GM12878 (cell line): ENCODE data around the gene TOP2A. TPM values are rescaled to one million over a fixed set of nuclear protein-coding genes. Genes with fewer than 3 reads are reported as not detected.

Experiments
- ATAC-seq: fragments of 200-7000 bp; cut with Tn5 transposase; 3 replicates; pipeline ENCODE4 v1.9.1; 2020; ENCODE audit warnings: mild to moderate bottlenecking, moderate library complexity
- BruUV-seq: library from RNA; stranded (reverse); fragments of 400-500 nt; replicated peaks from 2 replicates; lab custom pipeline; 2021; lab: Mats Ljungman, UMichigan
- CTCF ChIA-PET: fragments of 300-600 bp; sonication (Branson Sonifier 250); formaldehyde crosslinking; extraction: SDS; loops from one replicate; lab custom pipeline; 2021; ENCODE audit warnings: inconsistent platforms; lab: Yijun Ruan, JAX
- POLR2A ChIA-PET: fragments of 350-600 bp; formaldehyde crosslinking; extraction: SDS; loops from one replicate; lab custom pipeline; 2021; ENCODE audit warnings: inconsistent platforms; lab: Charles Lee
- RAD21 ChIA-PET: fragments of 300-600 bp; sonication (Branson Sonifier 250); formaldehyde crosslinking; loops from one replicate; lab custom pipeline; 2023; ENCODE audit warnings: antibody characterized with exemption; ENCODE audit not compliant: unreplicated experiment; lab: Charles Lee
- SMC1A ChIA-PET: fragments of 300-600 bp; sonication (Branson Sonifier 250); formaldehyde crosslinking; loops from one replicate; lab custom pipeline; 2023; ENCODE audit not compliant: unreplicated experiment, uncharacterized antibody; lab: Charles Lee
- DNase-seq: peaks from one replicate; pipeline ENCODE4 v3.0.0-alpha.2; 2011; ENCODE audit warnings: low read depth, low spot score
- FAIRE-seq: peaks from 3 replicates; lab custom pipeline; 2011; peaks lifted over from hg19 to GRCh38; lab: Jason Lieb, UNC
- H2AFZ ChIP-seq: 2 replicates; pipeline ENCODE4 v1.6.0; 2011; ENCODE audit warnings: low read depth, low read length, control low read depth; ENCODE audit not compliant: control insufficient read depth
- H3K27ac ChIP-seq: 2 replicates; pipeline ENCODE4 v1.5.1; 2011; ENCODE audit warnings: control low read depth; ENCODE audit not compliant: control insufficient read depth, insufficient read depth
- H3K27me3 ChIP-seq, 2 experiments: replicated peaks in 1 of 2; 2 replicates each; pipeline versions ENCODE4 v1.6.0 to v1.6.1; 2011; ENCODE audit warnings: low read length in 1 of 2; ENCODE audit not compliant: control insufficient read depth in 2 of 2, insufficient read depth in 2 of 2
- H3K36me3 ChIP-seq, 2 experiments: 2 replicates each; pipeline ENCODE4 v1.5.1; 2011; ENCODE audit warnings: low read length in 1 of 2; ENCODE audit not compliant: control insufficient read depth in 2 of 2, insufficient read depth in 2 of 2
- H3K4me1 ChIP-seq: 2 replicates; pipeline ENCODE4 v1.6.1; 2011; ENCODE audit warnings: mild to moderate bottlenecking, low read length, moderate library complexity, mixed read lengths; ENCODE audit not compliant: control insufficient read depth, insufficient read depth
- H3K4me2 ChIP-seq: 2 replicates; pipeline ENCODE4 v1.6.0; 2011; ENCODE audit warnings: control low read depth; ENCODE audit not compliant: control insufficient read depth, insufficient read depth
- H3K4me3 ChIP-seq: fragments of 200-600 bp; sonication (generic); 2 replicates; pipeline ENCODE4 v1.5.1; 2016
- H3K79me2 ChIP-seq: 2 replicates; pipeline ENCODE4 v1.6.0; 2011; ENCODE audit warnings: low read length; ENCODE audit not compliant: control insufficient read depth, insufficient read depth
- H3K9ac ChIP-seq: 2 replicates; pipeline ENCODE4 v1.8.0; 2011; ENCODE audit warnings: low read length, control low read depth, mixed read lengths; ENCODE audit not compliant: control insufficient read depth, insufficient read depth
- H3K9me3 ChIP-seq: replicated peaks from 3 replicates; pipeline ENCODE4 v1.5.1; 2011; ENCODE audit warnings: mild to moderate bottlenecking, low read length; ENCODE audit not compliant: control insufficient read depth, insufficient read depth
- H4K20me1 ChIP-seq: 2 replicates; pipeline ENCODE4 v1.6.0; 2011; ENCODE audit not compliant: control insufficient read depth, insufficient read depth
- CEBPB ChIP-seq, 2 experiments: fragments of 150-350 bp in 1 of 2; IDR thresholded peaks; 2 replicates each; pipeline ENCODE4 v1.6.1; 2012 to 2014; ENCODE audit warnings: low read depth in 2 of 2, low read length in 2 of 2, borderline replicate concordance in 1 of 2, inconsistent platforms in 1 of 2
- CREM ChIP-seq: IDR thresholded peaks from 2 replicates; pipeline ENCODE4 v1.6.1; 2014; ENCODE audit warnings: antibody characterized with exemption, low read depth
- EP300 ChIP-seq, 2 experiments: fragments of 150-350 bp in 1 of 2; IDR thresholded peaks; 2 replicates each; pipeline ENCODE4 v1.6.1; 2011 to 2012; ENCODE audit warnings: low read depth in 2 of 2, low read length in 2 of 2, borderline replicate concordance in 1 of 2, improper control_type of control experiment in 1 of 2, inconsistent platforms in 1 of 2; ENCODE audit not compliant: control insufficient read depth in 1 of 2
- ESRRA ChIP-seq: IDR thresholded peaks from 2 replicates; pipeline ENCODE4 v1.6.1; 2012; ENCODE audit warnings: mild to moderate bottlenecking, low read length, improper control_type of control experiment
- IRF4 ChIP-seq: IDR thresholded peaks from 2 replicates; pipeline ENCODE4 v1.6.1; 2011; ENCODE audit warnings: low read depth, low read length
- NFYA ChIP-seq: IDR thresholded peaks from 2 replicates; pipeline ENCODE4 v1.6.1; 2011; ENCODE audit warnings: low read depth, mild to moderate bottlenecking, low read length, improper control_type of control experiment, borderline replicate concordance
- SREBF2 ChIP-seq: IDR thresholded peaks from 2 replicates; pipeline ENCODE4 v1.6.1; 2012; ENCODE audit warnings: mild to moderate bottlenecking, low read length
- TBL1XR1 ChIP-seq: IDR thresholded peaks from 2 replicates; pipeline ENCODE4 v1.6.1; 2012; ENCODE audit warnings: low read depth, low read length, improper control_type of control experiment
- WGBS: methylation state at CpG from one replicate; pipeline ENCODE4 v1.1.6; 2016; ENCODE audit warnings: low lambda C conversion rate; ENCODE audit not compliant: insufficient replicate concordance, insufficient coverage; ENCODE audit errors: missing lambda C conversion rate; 5-methylcytosine and 5-hydroxymethylcytosine counted together
- in situ Hi-C: fragments of 300-500 bp; cut with MboI; formaldehyde crosslinking; loops from 9 replicates; pipeline ENCODE4 v1.14.3; 2018; ENCODE audit warnings: mixed read lengths
- intact Hi-C: fragments of 100-400 bp; cut with micrococcal nuclease; formaldehyde crosslinking; loops from one replicate; pipeline ENCODE4 v1.14.2; 2022; ENCODE audit not compliant: unreplicated experiment
- polyA plus RNA-seq, 11 experiments: library from polyadenylated mRNA; depleted of rRNA in 4 of 11; unstranded in 6 of 11; stranded (reverse) in 5 of 11; fragments of >200 nt; fragmentation: Nextera tagmentation in 4 of 11; fragmentation: Illumina TruSeq in 1 of 11; extraction: Ambion mirVana in 4 of 11; extraction: Trizol in 1 of 11; gene quantifications; 1 replicate in 1 of 11; 2 replicates in 10 of 11; pipeline versions ENCODE4 v1.2.1 to v1.2.3, GENCODE V29; 2011 to 2016; ENCODE audit warnings: inconsistent platforms in 2 of 11, missing spikeins in 2 of 11, low read depth in 1 of 11
- total RNA-seq, 4 experiments: library from RNA; depleted of rRNA in 3 of 4; stranded (reverse); fragments of >200 nt in 3 of 4; fragmentation: Illumina TruSeq in 1 of 4; extraction: Trizol in 1 of 4; gene quantifications; 2 replicates each; pipeline versions ENCODE4 v1.2.1 to v1.2.3, GENCODE V29; 2013 to 2021

TOP2A gene
- total and polyA plus RNA-seq, 10 of the 15 experiments (the other 5 are each of a cell fraction or from before 2014, with no cell fraction given), result 117 to 275 (median 232) TPM

- TF ChIP-seq SREBF2, result no peak
These were observed 9.4 kb upstream of the TOP2A start (continued) for GRCh38 chr17:40427002-40427491.

GRCh38 chr17:40425741-40426140 is 8.0 kb upstream of the TOP2A start:
- no peaks in the 10 kb centered on the region for H3K36me3 ChIP-seq
- H3K27ac ChIP-seq, result no peak overlapping the region
- ChIA-PET CTCF (interaction anchor here (0.8 to 2.6 kb wide), 5 partner anchors 8 to 51 kb away, joined by 3 to 15 read pairs (median 9); partner anchors contain the start of gene TOP2A), RAD21 (no interaction called here), SMC1A (interaction anchor here (0.5 to 2.1 kb wide), 4 partner anchors 17 to 1505 kb away, joined by 3 to 9 read pairs (median 5); partner anchors contain the start of genes IGFBP4 and ODAD4), POLR2A (interaction anchor here (0.7 to 0.9 kb wide), 2 partner anchors 8 to 156 kb away, joined by 3 read pairs; partner anchors contain the start of gene TOP2A)
- no peak overlapping the region for H2AFZ ChIP-seq
- H3K4me2 ChIP-seq, result no peak overlapping the region
- H4K20me1 ChIP-seq, result no peaks in the 10 kb centered on the region
- 26% methylated on average over 4 of the region's 4 CpGs for WGBS
- no TSS peak for BruUV-seq
- ATAC-seq (no peak), FAIRE-seq (no peak), DNase-seq (no peak)
- peaks cover 0 to 3% of the 10 kb centered on the region in 2 experiments; a peak in 1 of 4 replicates for H3K27me3 ChIP-seq
- no peaks in the 10 kb centered on the region; the same call in 2 of the 3 replicates for H3K9me3 ChIP-seq
- TF ChIP-seq IRF4, result no peak
- TF ChIP-seq NFYA, result no peak
- TF ChIP-seq EP300 (IDR thresholded peaks at IDR 0.05; ENCODE audit: borderline replicate concordance in 1 of 2, control insufficient read depth in 1 of 2, low read depth in 2 of 2, low read length in 2 of 2), result no peak
- no peak for TF ChIP-seq ESRRA
- TF ChIP-seq CEBPB (IDR thresholded peaks at IDR 0.05; ENCODE audit: borderline replicate concordance in 1 of 2, low read depth in 2 of 2, low read length in 2 of 2), result no peak
- TF ChIP-seq TBL1XR1, result no peak
- no peak for TF ChIP-seq CREM
- no peak overlapping the region for H3K9ac ChIP-seq
- H3K4me1 ChIP-seq, result peaks cover 2% of the 10 kb centered on the region; the same call in 1 of the 2 replicates
- no peak overlapping the region for H3K4me3 ChIP-seq
- in situ Hi-C loops, result loop anchor here (25.0 kb wide), 1 partner anchor 112 kb away; no protein-coding TSS in a partner anchor
- intact Hi-C loops, result no loop called here
- no peaks in the 10 kb centered on the region for H3K79me2 ChIP-seq
